Uterus (tissue), 2 donors: ENCODE data around the gene NLN.

Experiments used
- CTCF ChIP-seq, 4 experiments: fragments of 200-600 bp in 2 of 4; fragments of 450-650 bp in 2 of 4; sonication (generic) in 2 of 4; IDR thresholded peaks; one replicate each; pipeline ENCODE4 v1.5.1; 2016 to 2019; ENCODE audit warnings: antibody characterized with exemption in 4 of 4, mild to moderate bottlenecking in 2 of 4, moderate library complexity in 1 of 4
- POLR2A ChIP-seq, 2 donors: fragments of 450-650 bp; IDR thresholded peaks; one replicate each; pipeline ENCODE4 v1.6.1; 2016; ENCODE audit warnings: antibody characterized with exemption in 2 of 2, mild to moderate bottlenecking in 1 of 2, moderate library complexity in 1 of 2

- TF ChIP-seq CTCF (IDR thresholded peaks at IDR 0.05) (no peak), POLR2A (IDR thresholded peaks at IDR 0.05) (no peak)
Measured at GRCh38 chr5:65832603-65833228, 110.7 kb downstream of the NLN start.
